Fibroblast of mammary gland (primary cell): Measurements from ENCODE around the gene CDKN2A.

Experiments
- DNase-seq: peaks from one replicate; pipeline ENCODE4 v3.0.0-alpha.2; 2010; ENCODE audit warnings: low read depth
- H3K4me3 ChIP-seq: 2 replicates; pipeline ENCODE4 v1.5.1; 2011; ENCODE audit warnings: low read depth, mild to moderate bottlenecking, low read length, moderate library complexity; ENCODE audit not compliant: control insufficient read depth
- TF ChIP-seq, protein P1 (sequence below): conservative IDR thresholded peaks from 2 replicates; pipeline ENCODE4 v1.5.1; 2011; ENCODE audit warnings: low read depth, low read length, inconsistent platforms; ENCODE audit not compliant: control insufficient read depth, insufficient read depth

Gene CDKN2A

DNA sequence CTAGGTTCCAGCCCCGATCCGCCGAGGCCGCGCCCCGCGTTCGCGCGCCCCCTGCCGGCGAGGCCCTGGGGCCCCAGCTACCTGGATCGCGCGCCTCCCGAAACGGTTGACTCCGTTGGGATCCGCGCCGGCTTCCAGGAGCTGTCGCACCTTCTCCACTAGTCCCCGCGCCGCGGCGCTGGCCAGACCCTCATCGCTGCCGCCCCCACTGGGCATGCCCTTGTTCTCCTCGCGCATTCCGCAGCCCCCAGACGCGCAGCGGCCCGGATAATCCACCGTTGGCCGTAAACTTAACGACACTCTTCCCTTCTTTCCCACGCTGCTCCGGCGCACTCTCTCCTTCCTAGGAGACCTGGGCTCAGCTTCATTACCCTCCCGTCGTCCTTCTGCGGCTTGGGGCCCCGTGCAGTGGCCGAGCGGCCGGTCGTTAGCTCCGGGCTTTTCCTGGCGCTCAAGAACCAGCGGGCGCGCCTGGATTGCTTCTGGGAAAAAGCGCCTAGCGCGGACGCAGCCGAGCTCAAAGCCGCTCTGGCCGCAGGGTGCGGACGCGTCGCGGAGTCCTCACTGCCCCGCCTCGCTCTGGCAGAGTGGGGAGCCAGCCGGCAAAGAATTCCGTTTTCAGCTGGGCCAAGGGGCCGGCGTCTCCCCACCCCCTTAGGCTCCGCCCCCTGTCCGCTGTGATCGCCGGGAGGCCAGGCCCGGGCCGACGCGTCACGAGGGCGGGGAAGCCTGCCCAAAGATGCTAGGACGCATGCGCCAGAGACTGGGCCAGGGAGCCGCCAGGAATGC, 14.7 kb upstream of the CDKN2A start, which contains the start of gene CDKN2B:
Gene CDKN2B (minus strand): TSS at position 589 of the 789 bp plus-strand sequence. CDS start 352 bp downstream, at position 237.
- peak within 1 kb of the TSS; percentile 77 for H3K4me3 ChIP-seq
- DNase-seq: peak; percentile 94
- TF ChIP-seq, protein P1, sequence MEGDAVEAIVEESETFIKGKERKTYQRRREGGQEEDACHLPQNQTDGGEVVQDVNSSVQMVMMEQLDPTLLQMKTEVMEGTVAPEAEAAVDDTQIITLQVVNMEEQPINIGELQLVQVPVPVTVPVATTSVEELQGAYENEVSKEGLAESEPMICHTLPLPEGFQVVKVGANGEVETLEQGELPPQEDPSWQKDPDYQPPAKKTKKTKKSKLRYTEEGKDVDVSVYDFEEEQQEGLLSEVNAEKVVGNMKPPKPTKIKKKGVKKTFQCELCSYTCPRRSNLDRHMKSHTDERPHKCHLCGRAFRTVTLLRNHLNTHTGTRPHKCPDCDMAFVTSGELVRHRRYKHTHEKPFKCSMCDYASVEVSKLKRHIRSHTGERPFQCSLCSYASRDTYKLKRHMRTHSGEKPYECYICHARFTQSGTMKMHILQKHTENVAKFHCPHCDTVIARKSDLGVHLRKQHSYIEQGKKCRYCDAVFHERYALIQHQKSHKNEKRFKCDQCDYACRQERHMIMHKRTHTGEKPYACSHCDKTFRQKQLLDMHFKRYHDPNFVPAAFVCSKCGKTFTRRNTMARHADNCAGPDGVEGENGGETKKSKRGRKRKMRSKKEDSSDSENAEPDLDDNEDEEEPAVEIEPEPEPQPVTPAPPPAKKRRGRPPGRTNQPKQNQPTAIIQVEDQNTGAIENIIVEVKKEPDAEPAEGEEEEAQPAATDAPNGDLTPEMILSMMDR: peak; percentile 45

DNA sequence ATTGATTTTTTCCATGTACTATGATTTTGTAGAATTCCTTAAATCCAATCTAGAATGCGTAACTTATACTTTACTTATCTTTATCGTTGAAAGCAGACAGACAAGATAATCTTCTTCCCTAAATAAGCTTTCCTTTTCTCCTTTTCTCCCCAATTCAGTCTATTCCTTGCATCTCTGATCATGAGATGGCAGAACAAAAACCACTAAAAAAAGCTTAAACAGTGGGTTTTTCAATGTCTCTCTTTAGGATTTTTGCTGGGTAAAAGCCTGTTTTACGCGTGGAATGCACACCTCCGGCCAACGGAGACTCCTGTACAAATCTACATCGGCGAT, 14.2 kb upstream of the CDKN2A start:
- TF ChIP-seq, protein P1: no peak
- H3K4me3 ChIP-seq: peak overlapping the region; percentile 77
- DNase-seq: no peak

DNA sequence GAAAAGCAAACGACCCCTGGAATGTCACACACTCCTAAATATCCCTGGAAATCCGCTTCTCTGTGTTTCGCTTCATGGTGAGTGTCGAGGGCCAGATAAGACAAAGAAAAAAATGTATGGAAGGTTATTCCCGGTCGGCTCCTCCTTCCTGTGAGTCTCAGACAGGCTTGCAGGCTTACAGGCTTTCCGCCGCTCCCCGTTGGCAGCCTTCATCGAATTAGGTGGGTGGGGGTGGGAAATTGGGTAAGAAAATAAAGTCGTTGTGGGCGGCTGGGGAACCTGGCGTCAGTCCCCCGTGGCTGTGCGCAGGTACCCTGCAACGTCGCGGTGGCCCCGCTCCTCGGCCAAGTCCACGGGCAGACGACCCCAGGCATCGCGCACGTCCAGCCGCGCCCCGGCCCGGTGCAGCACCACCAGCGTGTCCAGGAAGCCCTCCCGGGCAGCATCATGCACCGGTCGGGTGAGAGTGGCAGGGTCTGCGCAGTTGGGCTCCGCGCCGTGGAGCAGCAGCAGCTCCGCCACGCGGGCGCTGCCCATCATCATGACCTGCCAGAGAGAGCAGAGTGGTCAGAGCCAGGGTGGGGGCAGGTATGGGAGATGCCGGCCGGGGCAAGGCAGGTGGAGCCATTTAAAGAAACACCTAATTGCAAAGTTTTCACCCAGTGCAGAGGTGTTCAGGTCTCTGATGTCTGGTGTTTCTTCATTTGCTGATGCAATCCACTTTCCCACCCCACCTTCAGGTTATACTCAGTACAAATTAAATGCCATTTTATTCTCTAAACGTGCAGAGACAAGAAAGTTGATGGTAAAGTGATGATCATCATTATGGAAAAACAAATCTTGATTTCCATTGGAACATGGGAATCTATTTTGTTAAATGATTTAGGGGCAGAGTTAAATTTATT, 11.8 kb upstream of the CDKN2A start:
- peak overlapping the region; percentile 20 for H3K4me3 ChIP-seq
- TF ChIP-seq, protein P1: no peak
- no peak for DNase-seq

DNA sequence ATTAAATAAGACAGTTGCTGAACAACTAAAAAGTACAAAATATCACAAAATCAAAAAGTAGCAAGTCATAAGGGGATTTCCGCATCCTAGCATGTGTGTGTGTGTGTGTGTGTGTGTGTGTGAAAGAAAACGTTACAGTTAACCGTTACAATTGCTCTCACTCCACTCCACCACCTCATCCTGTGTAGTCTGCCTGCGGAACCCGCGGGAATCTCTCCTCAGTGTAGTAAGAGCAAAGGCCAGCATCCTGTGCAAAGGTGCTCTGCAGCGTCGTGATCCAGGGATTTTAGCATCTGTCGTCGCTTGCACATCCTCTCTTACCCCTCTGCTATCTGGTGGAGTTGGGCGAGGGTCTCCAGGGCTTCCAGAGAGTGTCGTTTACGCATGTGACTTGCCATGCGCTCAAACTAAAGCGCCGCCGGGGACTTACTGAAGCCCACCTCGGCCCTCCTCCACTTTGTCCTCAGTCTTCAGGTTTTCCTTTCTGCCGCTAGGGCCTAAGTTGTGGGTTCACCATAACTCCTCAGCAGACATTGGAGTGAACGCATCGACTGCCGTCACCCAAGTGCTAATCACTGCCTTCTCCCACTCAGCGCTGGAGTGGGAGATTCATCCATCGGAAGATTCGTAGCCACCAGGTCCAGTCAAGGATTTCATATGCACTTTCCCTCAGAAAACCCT, 11.0 kb upstream of the CDKN2A start:
- DNase-seq: no peak
- no peak overlapping the region for H3K4me3 ChIP-seq
- TF ChIP-seq, protein P1: no peak

DNA sequence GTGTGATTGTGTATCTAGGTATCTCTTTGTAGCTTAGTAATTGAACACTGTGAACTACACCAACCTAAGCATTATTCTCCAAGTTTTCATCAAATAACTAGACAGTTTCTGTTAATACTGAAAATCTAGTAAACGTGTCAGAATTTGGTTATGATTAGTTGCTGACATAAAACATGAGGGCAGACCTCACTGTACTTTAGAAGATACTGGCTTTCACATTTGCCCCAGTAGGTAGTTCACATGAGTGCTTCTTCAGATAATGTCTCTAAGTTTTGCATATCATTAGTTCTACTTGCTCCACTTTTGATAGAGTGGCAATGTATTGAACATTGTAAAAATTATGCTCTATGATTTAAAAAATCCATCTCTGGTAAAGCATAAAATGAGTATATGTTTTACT, 7.8 kb upstream of the CDKN2A start:
- TF ChIP-seq, protein P1: no peak
- no peak for DNase-seq
- no peak overlapping the region for H3K4me3 ChIP-seq

DNA sequence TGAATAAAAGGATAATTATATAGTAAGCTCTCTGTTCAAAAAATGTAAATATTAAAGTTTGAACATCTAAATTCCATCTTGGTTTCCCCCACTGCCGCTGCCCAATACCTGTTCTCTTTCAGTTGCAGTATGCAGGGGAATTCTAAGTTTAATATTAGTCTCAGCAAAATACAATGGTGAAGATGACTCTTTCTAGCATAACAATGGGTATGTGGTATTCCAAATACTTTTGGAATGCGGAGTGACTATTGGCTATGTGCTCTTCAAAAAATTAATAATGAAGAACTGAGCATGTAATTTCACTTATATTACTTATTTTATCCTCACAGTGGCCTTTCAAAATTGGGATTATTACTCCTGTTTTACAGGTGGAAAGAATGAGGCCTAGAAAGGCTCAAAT, 3.8 kb upstream of the CDKN2A start:
- DNase-seq: no peak
- TF ChIP-seq, protein P1: no peak
- H3K4me3 ChIP-seq: no peak overlapping the region
